ENCODE measurements around the gene PTGER3.

PTGER3 gene

DNA sequence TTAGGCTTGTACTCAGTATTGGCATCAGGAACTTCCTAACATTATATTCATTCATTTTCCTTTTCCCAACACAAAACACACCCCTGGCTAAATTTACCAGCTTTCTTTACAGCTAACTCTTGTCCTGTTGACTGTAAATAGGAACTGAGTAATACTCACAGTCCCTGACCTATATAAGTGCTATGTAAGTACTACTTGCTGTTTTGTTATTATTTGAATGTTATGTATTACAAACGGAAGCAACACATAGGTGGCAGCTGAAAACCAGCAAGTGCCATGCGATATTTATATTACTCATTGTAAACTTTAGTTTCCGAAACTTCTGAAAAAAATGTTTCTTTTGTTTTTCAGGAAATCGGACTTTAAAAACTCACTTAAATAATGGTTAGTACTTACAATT, 21.5 kb downstream of the PTGER3 start:
- TF ChIP-seq, protein P1, sequence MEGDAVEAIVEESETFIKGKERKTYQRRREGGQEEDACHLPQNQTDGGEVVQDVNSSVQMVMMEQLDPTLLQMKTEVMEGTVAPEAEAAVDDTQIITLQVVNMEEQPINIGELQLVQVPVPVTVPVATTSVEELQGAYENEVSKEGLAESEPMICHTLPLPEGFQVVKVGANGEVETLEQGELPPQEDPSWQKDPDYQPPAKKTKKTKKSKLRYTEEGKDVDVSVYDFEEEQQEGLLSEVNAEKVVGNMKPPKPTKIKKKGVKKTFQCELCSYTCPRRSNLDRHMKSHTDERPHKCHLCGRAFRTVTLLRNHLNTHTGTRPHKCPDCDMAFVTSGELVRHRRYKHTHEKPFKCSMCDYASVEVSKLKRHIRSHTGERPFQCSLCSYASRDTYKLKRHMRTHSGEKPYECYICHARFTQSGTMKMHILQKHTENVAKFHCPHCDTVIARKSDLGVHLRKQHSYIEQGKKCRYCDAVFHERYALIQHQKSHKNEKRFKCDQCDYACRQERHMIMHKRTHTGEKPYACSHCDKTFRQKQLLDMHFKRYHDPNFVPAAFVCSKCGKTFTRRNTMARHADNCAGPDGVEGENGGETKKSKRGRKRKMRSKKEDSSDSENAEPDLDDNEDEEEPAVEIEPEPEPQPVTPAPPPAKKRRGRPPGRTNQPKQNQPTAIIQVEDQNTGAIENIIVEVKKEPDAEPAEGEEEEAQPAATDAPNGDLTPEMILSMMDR (conservative IDR thresholded peaks at IDR 0.05), result no peak
- no peak for TF ChIP-seq ZFX (IDR thresholded peaks at IDR 0.05)
- H3K27ac ChIP-seq, result no peak overlapping the region

DNA sequence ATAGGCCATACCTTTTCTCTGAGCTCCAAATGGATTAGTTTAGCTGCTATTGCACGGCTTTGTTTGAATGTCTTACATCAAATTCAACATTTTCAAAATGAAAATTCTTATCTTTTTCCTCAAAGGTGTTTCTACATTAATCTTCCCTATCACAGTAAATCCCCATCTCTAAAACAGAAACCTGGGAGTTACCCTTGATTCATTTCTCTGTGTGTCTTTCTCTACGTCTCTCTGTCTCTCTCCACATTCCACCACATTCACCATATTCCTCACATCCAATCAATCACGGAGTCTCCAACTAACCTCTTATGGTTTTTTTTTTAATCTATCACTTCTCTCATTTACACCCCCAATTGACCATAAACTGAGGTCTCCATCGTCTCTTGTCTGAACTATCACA, 24.1 kb downstream of the PTGER3 start:
- TF ChIP-seq ZFX (IDR thresholded peaks at IDR 0.05), result no peak
- TF ChIP-seq, protein P1 (conservative IDR thresholded peaks at IDR 0.05), result no peak
- H3K27ac ChIP-seq, result no peak overlapping the region

DNA sequence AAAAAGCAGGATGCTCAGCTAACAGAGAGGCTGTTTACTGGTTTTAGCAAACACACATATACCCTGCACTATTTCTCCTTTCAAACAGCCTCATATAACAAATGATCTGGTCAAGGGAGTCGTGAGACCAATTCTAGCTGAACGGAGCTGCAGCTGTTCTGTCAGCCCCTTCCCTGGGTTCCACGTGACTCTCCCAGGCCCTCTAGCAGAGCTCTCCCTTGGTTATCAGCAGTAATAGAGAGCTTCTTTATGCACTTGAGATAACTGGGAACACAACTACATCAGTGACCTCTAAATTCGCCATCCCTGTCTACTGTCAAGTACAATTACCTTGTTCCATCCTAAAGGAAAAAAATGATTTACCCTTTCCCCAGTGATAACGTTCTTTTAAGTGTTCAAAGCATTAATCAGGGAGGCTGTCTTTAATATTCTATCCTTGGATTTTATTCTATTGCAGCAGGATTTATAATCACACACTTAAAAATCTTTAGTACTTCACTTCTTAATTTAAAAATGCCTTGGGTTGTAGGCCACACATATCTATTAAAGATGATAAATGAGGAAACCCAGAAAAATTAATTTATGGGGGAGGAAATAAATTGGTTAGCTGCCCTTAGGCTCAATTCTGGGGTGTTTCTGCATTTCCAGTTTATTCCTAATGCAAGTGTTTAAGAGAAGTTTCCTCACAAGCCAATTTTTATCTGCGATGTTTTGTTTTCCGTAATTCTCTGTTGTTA, 28.2 kb downstream of the PTGER3 start:
- no peak overlapping the region for H3K27ac ChIP-seq
- TF ChIP-seq ZFX (IDR thresholded peaks at IDR 0.05), result no peak
- TF ChIP-seq, protein P1 (conservative IDR thresholded peaks at IDR 0.05), result no peak

DNA sequence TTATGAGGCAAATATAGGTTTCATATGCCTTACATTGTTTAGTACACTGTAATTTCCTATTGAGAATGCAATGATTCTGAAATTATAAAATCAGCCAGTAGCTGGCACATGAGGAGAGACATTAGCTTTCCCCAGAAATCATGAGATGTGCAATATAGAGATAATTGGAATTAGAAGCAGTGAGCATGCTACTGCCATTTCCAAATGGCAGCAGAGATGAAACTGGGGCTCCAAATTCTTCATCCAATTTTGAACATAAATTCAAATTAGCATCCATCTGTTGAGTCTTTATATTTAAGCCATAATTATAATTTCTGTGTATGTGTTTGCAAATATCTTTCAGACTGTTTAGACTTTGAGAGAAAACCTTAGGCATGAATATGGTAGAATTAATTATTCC, 28.8 kb downstream of the PTGER3 start:
- no peak overlapping the region for H3K27ac ChIP-seq
- TF ChIP-seq, protein P1 (conservative IDR thresholded peaks at IDR 0.05), result no peak
- TF ChIP-seq ZFX (IDR thresholded peaks at IDR 0.05), result no peak

DNA sequence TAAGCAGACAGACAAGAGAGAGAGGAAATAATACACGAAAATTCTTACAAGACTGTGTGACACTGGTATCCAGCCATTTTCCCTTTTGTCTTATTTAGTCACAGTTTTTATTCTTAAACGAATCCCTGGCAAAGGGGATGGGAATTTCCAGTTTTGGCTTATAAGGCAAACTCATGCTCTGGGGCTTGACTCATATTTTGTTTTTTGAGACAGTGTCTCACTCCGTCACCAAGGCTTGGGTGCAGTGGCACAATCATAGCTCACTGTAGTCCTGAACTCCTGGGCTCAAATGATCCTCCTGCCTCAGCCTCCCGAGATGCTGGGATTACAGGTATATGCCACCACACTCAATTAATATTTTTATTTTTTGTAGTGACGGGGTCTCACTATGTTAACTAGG, 31.9 kb downstream of the PTGER3 start:
- H3K27ac ChIP-seq, result no peak overlapping the region

DNA sequence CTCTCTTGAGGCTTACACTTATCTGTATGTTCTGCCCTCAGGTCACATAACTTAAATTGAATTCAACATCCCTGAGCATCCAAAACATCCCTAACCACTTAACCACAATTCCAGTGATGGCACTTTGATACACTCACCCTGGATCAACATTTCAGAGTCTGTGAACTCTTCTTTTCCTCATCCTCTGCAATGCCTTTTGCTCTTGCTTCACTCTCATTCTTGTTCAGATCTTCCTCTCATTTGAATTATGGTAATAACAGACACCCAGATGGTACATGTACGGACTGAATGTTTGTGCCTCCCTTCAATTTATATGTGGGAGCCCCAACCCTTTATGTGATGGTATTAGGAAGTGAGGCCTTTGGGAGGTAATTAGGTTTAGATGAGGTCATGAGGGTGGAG, 33.4 kb downstream of the PTGER3 start:
- TF ChIP-seq, protein P1 (conservative IDR thresholded peaks at IDR 0.05), result no peak
- TF ChIP-seq ZFX (IDR thresholded peaks at IDR 0.05), result no peak
- no peak overlapping the region for H3K27ac ChIP-seq

More for the DNA sequence above, 31.9 kb downstream of the PTGER3 start:
- no peak for TF ChIP-seq ZFX (IDR thresholded peaks at IDR 0.05)
- TF ChIP-seq, protein P1 (conservative IDR thresholded peaks at IDR 0.05), result no peak

DNA sequence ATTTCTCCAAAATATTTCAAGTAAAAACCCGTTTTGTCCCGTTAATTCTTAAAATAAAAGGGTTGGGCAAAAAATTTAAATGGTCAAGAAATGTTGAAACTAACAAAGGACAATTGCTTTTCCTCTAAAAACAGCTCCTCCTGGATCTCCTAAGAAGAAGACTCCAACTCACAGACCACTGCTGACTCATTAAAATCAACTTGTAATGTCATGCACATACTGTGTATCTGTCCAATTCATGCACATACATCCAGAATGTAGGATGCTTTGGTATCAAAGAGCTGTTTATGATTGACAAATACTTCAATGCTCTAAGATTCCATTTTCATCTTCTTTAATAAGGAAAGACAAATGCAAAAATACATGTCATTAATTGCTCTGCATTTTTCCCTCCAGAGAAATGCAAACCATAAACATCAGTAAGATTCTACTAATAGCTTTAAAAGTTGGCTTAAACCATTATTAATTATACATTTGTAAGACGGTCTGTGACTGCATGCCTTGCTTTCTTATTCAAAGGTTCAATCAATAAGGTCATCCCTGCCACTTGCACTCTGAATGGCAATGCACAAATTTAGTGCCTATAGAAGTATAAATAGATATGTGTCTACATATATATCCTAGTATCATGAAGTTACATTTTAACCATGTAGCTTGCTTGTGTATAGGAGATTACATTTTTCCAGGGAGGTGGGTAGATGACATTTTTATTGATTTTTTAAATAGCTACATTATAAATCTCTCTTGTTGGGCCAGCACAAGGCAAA, 44.7 kb downstream of the PTGER3 start:
- TF ChIP-seq, protein P1 (conservative IDR thresholded peaks at IDR 0.05), result no peak
- no peak for TF ChIP-seq ZFX (IDR thresholded peaks at IDR 0.05)
- no peak overlapping the region for H3K27ac ChIP-seq

Data from C4-2B (cell line).